K562 (cell line): ENCODE measurements around the gene BCO2. TPM values are rescaled to one million over a fixed set of nuclear protein-coding genes. Genes with fewer than 3 reads are reported as not detected.

Experiments
- ATAC-seq: fragments of 200-7000 bp; cut with Tn5 transposase; 3 replicates; pipeline ENCODE4 v1.9.1; 2020; ENCODE audit warnings: moderate library complexity
- BruUV-seq: library from RNA; stranded (reverse); fragments of 400-500 nt; replicated peaks from 2 replicates; lab custom pipeline; 2021; lab: Mats Ljungman, UMichigan
- CTCF ChIA-PET: fragments of 300-600 bp; formaldehyde crosslinking; extraction: SDS; loops from one replicate; lab custom pipeline; 2021; ENCODE audit warnings: low intra/inter-chr PET ratio; lab: Yijun Ruan, JAX
- POLR2A ChIA-PET: fragments of 300-600, 350-650 bp; sonication (Branson Sonifier 250); formaldehyde crosslinking; extraction: SDS; loops from one replicate; lab custom pipeline; 2021; ENCODE audit warnings: antibody characterized with exemption, inconsistent platforms; lab: Yijun Ruan, JAX
- DNase-seq, 4 experiments: peaks; one replicate each; pipeline versions ENCODE4 v3.0.0 to v3.0.0-alpha.2; 2011 to 2018; ENCODE audit warnings: low spot score in 3 of 4, mixed read lengths in 3 of 4; ENCODE audit errors: extremely low read depth in 1 of 4
- FAIRE-seq: peaks from 2 replicates; lab custom pipeline; 2011; peaks lifted over from hg19 to GRCh38; lab: Jason Lieb, UNC
- H2AFZ ChIP-seq: 2 replicates; pipeline ENCODE4 v1.6.0; 2011; ENCODE audit warnings: low read depth, low read length, control low read depth, inconsistent platforms
- H3K27ac ChIP-seq: fragments of 200-600 bp; 3 replicates; pipeline ENCODE4 v1.8.0; 2011; ENCODE audit warnings: low read depth, mild to moderate bottlenecking, control low read depth, inconsistent platforms, low read length, moderate library complexity, mixed read lengths; ENCODE audit errors: extremely low read depth
- H3K27me3 ChIP-seq, 2 experiments: fragments of 300-600 bp in 1 of 2; 2 replicates in 1 of 2; 3 replicates in 1 of 2; pipeline versions ENCODE4 v1.6.0 to v1.8.0; 2011; ENCODE audit warnings: inconsistent platforms in 2 of 2, low read length in 2 of 2, mild to moderate bottlenecking in 1 of 2, mixed read lengths in 1 of 2, moderate library complexity in 1 of 2; ENCODE audit not compliant: control insufficient read depth in 2 of 2, insufficient read depth in 2 of 2
- H3K36me3 ChIP-seq: fragments of 300-600 bp; 3 replicates; pipeline ENCODE4 v1.8.0; 2011; ENCODE audit warnings: mild to moderate bottlenecking, low read length, inconsistent platforms; ENCODE audit not compliant: control insufficient read depth, insufficient read depth
- H3K4me1 ChIP-seq, 2 experiments: fragments of 200-600 bp in 1 of 2; replicated peaks in 1 of 2; 2 replicates in 1 of 2; 3 replicates in 1 of 2; pipeline versions ENCODE4 v1.5.1 to v1.8.0; 2011; ENCODE audit warnings: inconsistent platforms in 2 of 2, low read length in 2 of 2, mild to moderate bottlenecking in 1 of 2, mixed read lengths in 1 of 2, moderate library complexity in 1 of 2; ENCODE audit not compliant: control insufficient read depth in 2 of 2, insufficient read depth in 2 of 2
- H3K4me2 ChIP-seq: 2 replicates; pipeline ENCODE4 v1.6.1; 2011; ENCODE audit warnings: low read length, control low read depth, inconsistent platforms, mixed read lengths; ENCODE audit not compliant: insufficient read depth
- H3K4me3 ChIP-seq: fragments of 200-600 bp; sonication (generic), shearing (Covaris generic); 2 replicates; pipeline ENCODE4 v1.5.1; 2016; ENCODE audit warnings: control low read depth, inconsistent platforms
- H3K79me2 ChIP-seq: fragments of 200-600 bp; 3 replicates; pipeline ENCODE4 v1.8.0; 2011; ENCODE audit warnings: low read length, inconsistent platforms; ENCODE audit not compliant: control insufficient read depth, insufficient read depth
- H3K9ac ChIP-seq, 2 experiments: 2 replicates each; pipeline versions ENCODE4 v1.6.0 to v1.6.1; 2011; ENCODE audit warnings: low read depth in 2 of 2, low read length in 2 of 2, control low read depth in 1 of 2, inconsistent platforms in 1 of 2, mild to moderate bottlenecking in 1 of 2, mixed read lengths in 1 of 2; ENCODE audit not compliant: insufficient read depth in 1 of 2
- H3K9me1 ChIP-seq: one replicate; pipeline ENCODE4 v1.6.0; 2011; ENCODE audit warnings: inconsistent platforms, mild to moderate bottlenecking, low read length, moderate library complexity; ENCODE audit not compliant: control insufficient read depth, insufficient read depth
- H3K9me3 ChIP-seq: replicated peaks from 2 replicates; pipeline ENCODE4 v1.5.1; 2011; ENCODE audit warnings: low read depth, low read length, inconsistent platforms; ENCODE audit not compliant: control insufficient read depth, insufficient read depth
- H4K20me1 ChIP-seq: replicated peaks from 2 replicates; pipeline ENCODE4 v1.6.1; 2011; ENCODE audit warnings: low read length, inconsistent platforms, mixed read lengths; ENCODE audit not compliant: control insufficient read depth, insufficient read depth
- FOXJ3 ChIP-seq: sonication (generic); formaldehyde crosslinking; IDR thresholded peaks from 2 replicates; pipeline ENCODE4 v1.4.0; 2020; ENCODE audit warnings: mild to moderate bottlenecking, missing genetic modification reagents
- GTF2A2 ChIP-seq: IDR thresholded peaks from 2 replicates; pipeline ENCODE4 v1.6.1; 2016; ENCODE audit warnings: mild to moderate bottlenecking, missing genetic modification characterization, missing compliant biosample characterization
- MLLT1 ChIP-seq, 2 experiments: fragments of 450-650 bp; IDR thresholded peaks; 2 replicates each; pipeline ENCODE4 v1.6.1; 2016
- MLX ChIP-seq, 2 experiments: fragments of 450-650 bp in 1 of 2; sonication (generic) in 1 of 2; formaldehyde crosslinking; conservative IDR thresholded peaks; 2 replicates each; pipeline versions ENCODE4 v1.4.0 to v1.8.1; 2020 to 2022; ENCODE audit warnings: mild to moderate bottlenecking in 1 of 2, missing genetic modification reagents in 1 of 2
- MNT ChIP-seq, 2 experiments: fragments of 450-650 bp; conservative IDR thresholded peaks; 2 replicates each; pipeline ENCODE4 v1.6.1; 2017; ENCODE audit warnings: mild to moderate bottlenecking in 2 of 2, moderate library complexity in 2 of 2
- MXI1 ChIP-seq: IDR thresholded peaks from 2 replicates; pipeline ENCODE4 v1.6.1; 2011; ENCODE audit warnings: low read depth, mild to moderate bottlenecking, improper control_type of control experiment, low read length
- ZBTB17 ChIP-seq: fragments of 450-650 bp; formaldehyde crosslinking; IDR thresholded peaks from 2 replicates; pipeline ENCODE4 v1.4.0; 2020; ENCODE audit warnings: mild to moderate bottlenecking
- ZNF766 ChIP-seq: fragments of 200-800 bp; sonication (Bioruptor generic); conservative IDR thresholded peaks from 2 replicates; pipeline ENCODE4 v1.6.1; 2016; ENCODE audit warnings: missing genetic modification characterization, missing compliant biosample characterization
- WGBS: fragments of 100-300 bp; shearing (Covaris generic); methylation state at CpG from one replicate; pipeline ENCODE4 v1.1.6; 2016; ENCODE audit warnings: low coverage, mixed read lengths; ENCODE audit not compliant: insufficient coverage; ENCODE audit errors: missing lambda C conversion rate; 5-methylcytosine and 5-hydroxymethylcytosine counted together
- in situ Hi-C: fragments of 300-500 bp; cut with MboI; formaldehyde crosslinking; loops from 4 replicates; pipeline ENCODE4 v1.15.0; 2018; ENCODE audit warnings: inconsistent platforms, mixed read lengths
- intact Hi-C: fragments of 100-400 bp; cut with micrococcal nuclease; formaldehyde crosslinking; loops from 2 replicates; pipeline ENCODE4 v1.14.2; 2022
- polyA plus RNA-seq, 8 experiments: library from polyadenylated mRNA; depleted of rRNA in 4 of 8; stranded (reverse) in 5 of 8; unstranded in 3 of 8; fragments of >200 nt; fragmentation: Nextera tagmentation in 2 of 8; fragmentation: Illumina TruSeq in 1 of 8; extraction: Ambion mirVana in 2 of 8; extraction: Trizol in 1 of 8; gene quantifications; 2 replicates each; pipeline versions ENCODE4 v1.2.1 to v1.2.3, GENCODE V29; 2011 to 2014; ENCODE audit warnings: inconsistent platforms in 1 of 8, missing spikeins in 1 of 8
- total RNA-seq, 7 experiments: library from RNA; depleted of rRNA in 6 of 7; stranded (reverse); fragments of >200 nt in 6 of 7; fragmentation: Illumina TruSeq in 2 of 7; extraction: Trizol in 2 of 7; gene quantifications; 2 replicates each; pipeline versions ENCODE4 v1.2.1 to v1.2.3, GENCODE V29; 2011 to 2021; ENCODE audit warnings: low replicate concordance in 1 of 7

Gene BCO2
- total and polyA plus RNA-seq, 9 of the 15 experiments (the other 6 are each of a cell fraction or from before 2014, with no cell fraction given) = 0.21 to 1.0 (median 0.47) TPM; not detected in 1

- DNase-seq = no peak
- WGBS = 4% methylated on average over 4 of the region's 4 CpGs
- Histone ChIP-seq H4K20me1 (peaks cover 3% of the 10 kb centered on the region; the same call in 1 of the 2 replicates), H3K4me3 (no peak overlapping the region), H3K27me3 (peaks cover 0 to 8% of the 10 kb centered on the region in 2 experiments; a peak in 2 of 5 replicates), H3K79me2 (no peaks in the 10 kb centered on the region), H2AFZ (peak overlapping the region; percentile 77), H3K9me1 (no peaks in the 10 kb centered on the region), H3K4me2 (peak overlapping the region; percentile 68), H3K4me1 (peaks cover 0 to 8% of the 10 kb centered on the region in 2 experiments; a peak in 2 of 5 replicates), H3K27ac (no peak overlapping the region), H3K9me3 (no peaks in the 10 kb centered on the region), H3K9ac (peak overlapping the region in 1 of 2 experiments; percentile 45; a peak in 1 of 4 replicates), H3K36me3 (no peaks in the 10 kb centered on the region)
- ATAC-seq = peak; percentile 25
- CTCF ChIA-PET = interaction anchor here (0.6 to 1.3 kb wide), 3 partner anchors 13 to 277 kb away, joined by 3 to 4 read pairs (median 3); no protein-coding TSS in a partner anchor
- in situ Hi-C loops = no loop called here
- intact Hi-C loops = loop anchor here (1.0 to 2.0 kb wide), 2 partner anchors 62 to 297 kb away; partner anchors contain the start of genes CFAP68 and FDXACB1
- POLR2A ChIA-PET = interaction anchor here (0.7 to 1.3 kb wide), 2 partner anchors 11 to 22 kb away, joined by 3 read pairs; partner anchors contain the start of gene IL18
- BruUV-seq = no TSS peak
- TF ChIP-seq ZBTB17 (CRISPR knock-in tag) (no peak), FOXJ3 (CRISPR knock-in tag) (0 out of 2 replicates have a peak, but pooled peaks have one; percentile 13)
- no peak for FAIRE-seq
Observed at GRCh38 chr11:112175599-112175952, 264 bp downstream of the BCO2 start.

- no peak for ATAC-seq
- Histone ChIP-seq H3K4me3 (no peak overlapping the region), H4K20me1 (peaks cover 3% of the 10 kb centered on the region; the same call in 1 of the 2 replicates), H3K27me3 (peaks cover 0 to 8% of the 10 kb centered on the region in 2 experiments; a peak in 2 of 5 replicates), H3K9me3 (no peaks in the 10 kb centered on the region), H3K27ac (no peak overlapping the region), H3K4me2 (no peak overlapping the region), H2AFZ (no peak overlapping the region), H3K79me2 (no peaks in the 10 kb centered on the region), H3K9ac (no peak overlapping the region), H3K9me1 (no peaks in the 10 kb centered on the region), H3K4me1 (peaks cover 0 to 8% of the 10 kb centered on the region in 2 experiments; a peak in 2 of 5 replicates), H3K36me3 (no peaks in the 10 kb centered on the region)
- DNase-seq = no peak
- in situ Hi-C loops (no loop called here), intact Hi-C loops (no loop called here)
- no peak for FAIRE-seq
- 19% methylated on average over 1 of the region's 1 CpG for WGBS
- ChIA-PET CTCF (interaction anchor here (0.6 kb wide), 1 partner anchor 278 kb away, joined by 4 read pairs; no protein-coding TSS in a partner anchor), POLR2A (interaction anchor here (1.3 kb wide), 1 partner anchor 21 kb away, joined by 3 read pairs; no protein-coding TSS in a partner anchor)
- BruUV-seq = no TSS peak
- TF ChIP-seq MNT (conservative IDR thresholded peaks at IDR 0.05) (no peak), GTF2A2 (tag) (no peak), MLLT1 (IDR thresholded peaks at IDR 0.05) (no peak), MXI1 (no peak), MLX (CRISPR knock-in tag; conservative IDR thresholded peaks at IDR 0.05) (no peak), ZNF766 (no peak)
Observed at GRCh38 chr11:112176077-112176476, 765 bp downstream of the BCO2 start.
